Measurements from ENCODE around the gene BRICD5. TPM values are rescaled to one million over a fixed set of nuclear protein-coding genes. Genes with fewer than 3 reads are reported as not detected.
A peak's percentile ranks its signal among the peaks of the same experiment; 100 is the strongest.

Gene BRICD5
- total RNA-seq, 6 experiments from 2014 or later, result 1.1 to 2.6 (median 1.8) TPM

- TF ChIP-seq CTCF (IDR thresholded peaks at IDR 0.05), result no peak
- Mint-ChIP-seq H3K27ac (no peak overlapping the region), H3K9me3 (no peaks in the 10 kb centered on the region), H3K4me3 (no peak overlapping the region), H3K4me1 (ENCODE audit: low read depth) (no peaks in the 10 kb centered on the region; the same call in 1 of the 2 replicates), H3K36me3 (ENCODE audit: low read depth) (no peaks in the 10 kb centered on the region), H3K27me3 (ENCODE audit: insufficient read depth) (peaks cover 18% of the 10 kb centered on the region)
- DNase-seq, result no peak
These were observed 11.6 kb downstream of the BRICD5 start for GRCh38 chr16:2199095-2199494.

- Mint-ChIP-seq H3K27me3 (ENCODE audit: insufficient read depth) (peaks cover 18% of the 10 kb centered on the region), H3K9me3 (no peaks in the 10 kb centered on the region), H3K36me3 (ENCODE audit: low read depth) (no peaks in the 10 kb centered on the region), H3K27ac (no peak overlapping the region), H3K4me3 (no peak overlapping the region), H3K4me1 (ENCODE audit: low read depth) (no peaks in the 10 kb centered on the region; the same call in 1 of the 2 replicates)
- no peak for TF ChIP-seq CTCF (IDR thresholded peaks at IDR 0.05)
- no peak for DNase-seq
These were observed 12.4 kb downstream of the BRICD5 start for GRCh38 chr16:2198283-2198682.

GRCh38 chr16:2197765-2198164 lies 12.9 kb downstream of the BRICD5 start:
- H3K4me1 Mint-ChIP-seq (ENCODE audit: low read depth), result no peaks in the 10 kb centered on the region; the same call in 1 of the 2 replicates
- no peak overlapping the region for H3K27ac Mint-ChIP-seq
- no peak for DNase-seq
- no peak for TF ChIP-seq CTCF (IDR thresholded peaks at IDR 0.05)
- no peaks in the 10 kb centered on the region for H3K9me3 Mint-ChIP-seq
- H3K27me3 Mint-ChIP-seq (ENCODE audit: insufficient read depth), result peaks cover 18% of the 10 kb centered on the region
- no peaks in the 10 kb centered on the region for H3K36me3 Mint-ChIP-seq (ENCODE audit: low read depth)
- H3K4me3 Mint-ChIP-seq, result peak overlapping the region; percentile 26; the same call in 1 of the 2 replicates

- TF ChIP-seq CTCF (IDR thresholded peaks at IDR 0.05), result no peak
- no peak for DNase-seq
- peaks cover 18% of the 10 kb centered on the region for H3K27me3 Mint-ChIP-seq (ENCODE audit: insufficient read depth)
- H3K4me1 Mint-ChIP-seq (ENCODE audit: low read depth), result no peaks in the 10 kb centered on the region; the same call in 1 of the 2 replicates
- H3K36me3 Mint-ChIP-seq (ENCODE audit: low read depth), result no peaks in the 10 kb centered on the region
- no peaks in the 10 kb centered on the region for H3K9me3 Mint-ChIP-seq
- H3K27ac Mint-ChIP-seq, result no peak overlapping the region
- no peak overlapping the region for H3K4me3 Mint-ChIP-seq
These were observed 13.6 kb downstream of the BRICD5 start for GRCh38 chr16:2196981-2197511.

GRCh38 chr16:2196162-2196980 lies 14.3 kb downstream of the BRICD5 start, which contains the start of gene CASKIN1:
Gene CASKIN1, minus strand, starts transcription at chr16:2196605. Its CDS starts 173 bp downstream, at chr16:2196432.
- Mint-ChIP-seq H3K27ac (no peak within 1 kb of the TSS), H3K27me3 (ENCODE audit: insufficient read depth) (peaks cover 18% of the 10 kb centered on the region), H3K36me3 (ENCODE audit: low read depth) (no peaks in the 10 kb centered on the region), H3K9me3 (no peaks in the 10 kb centered on the region), H3K4me1 (ENCODE audit: low read depth) (no peaks in the 10 kb centered on the region; the same call in 1 of the 2 replicates), H3K4me3 (no peak within 1 kb of the TSS)
- no peak for DNase-seq
- TF ChIP-seq CTCF (IDR thresholded peaks at IDR 0.05), result no peak
